Activated CD8-positive, alpha-beta T cell treated with anti-CD3 and anti-CD28 coated beads for 36 hours (primary cell): ENCODE measurements around the gene NOD1. TPM values are rescaled to one million over a fixed set of nuclear protein-coding genes. Genes with fewer than 3 reads are reported as not detected.

Experiments
- ATAC-seq: fragments of 200-7000 bp; cut with Tn5 transposase; one replicate; pipeline ENCODE4 v1.10.0; 2021; ENCODE audit warnings: mild to moderate bottlenecking, moderate library complexity
- CTCF ChIA-PET: fragments of 350-600 bp; sonication (Branson Sonifier 250); formaldehyde crosslinking; loops from one replicate; lab custom pipeline; 2021; ENCODE audit warnings: antibody characterized with exemption; lab: Charles Lee
- POLR2A ChIA-PET: fragments of 350-600 bp; sonication (Branson Sonifier 250); formaldehyde crosslinking; loops from one replicate; lab custom pipeline; 2021; ENCODE audit warnings: antibody characterized with exemption; lab: Charles Lee
- DNase-seq: peaks from one replicate; pipeline ENCODE4 v3.0.0-alpha.2; 2020
- H3K27ac Mint-ChIP-seq: one replicate; pipeline ENCODE4 v1.8.0; 2021; ENCODE audit warnings: mild to moderate bottlenecking, mixed read lengths
- H3K27me3 Mint-ChIP-seq: one replicate; pipeline ENCODE4 v1.8.0; 2021; ENCODE audit warnings: mixed read lengths
- H3K36me3 Mint-ChIP-seq: one replicate; pipeline ENCODE4 v1.8.0; 2021; ENCODE audit warnings: low read depth, mixed read lengths
- H3K4me1 Mint-ChIP-seq: one replicate; pipeline ENCODE4 v1.8.0; 2021; ENCODE audit warnings: low read depth, mixed read lengths
- H3K4me3 Mint-ChIP-seq: one replicate; pipeline ENCODE4 v1.8.0; 2021; ENCODE audit warnings: mild to moderate bottlenecking, moderate library complexity, mixed read lengths
- H3K9me3 Mint-ChIP-seq: one replicate; pipeline ENCODE4 v1.8.0; 2021; ENCODE audit warnings: mixed read lengths
- CTCF ChIP-seq: fragments of 200-600 bp; IDR thresholded peaks from one replicate; pipeline ENCODE4 v1.8.0; 2022; ENCODE audit warnings: antibody characterized with exemption, mild to moderate bottlenecking
- intact Hi-C: fragments of 100-400 bp; cut with micrococcal nuclease; formaldehyde crosslinking; loops from one replicate; pipeline ENCODE4 v1.10.0; 2022
- total RNA-seq, 2 experiments: library from RNA; stranded (reverse); gene quantifications; one replicate each; pipeline ENCODE4 v1.2.3, GENCODE V29; 2021

Gene NOD1
- total RNA-seq, 2 experiments from 2014 or later = 11.5 to 12.5 TPM

GRCh38 chr7:30503274-30504212, 25.0 kb upstream of the NOD1 start:
- TF ChIP-seq CTCF = no peak
- no peaks in the 10 kb centered on the region for H3K27me3 Mint-ChIP-seq
- DNase-seq (no peak), ATAC-seq (no peak)
- H3K9me3 Mint-ChIP-seq = no peaks in the 10 kb centered on the region
- peak overlapping the region; percentile 80 for H3K4me3 Mint-ChIP-seq
- intact Hi-C loops = loop anchor here (2.0 to 10.0 kb wide), 2 partner anchors 25 to 229 kb away; partner anchors contain the start of gene NOD1
- H3K4me1 Mint-ChIP-seq = peaks cover 46% of the 10 kb centered on the region
- ChIA-PET CTCF (no interaction called here), POLR2A (interaction anchor here (1.3 kb wide), 1 partner anchor 25 kb away, joined by 12 read pairs; the partner anchor contains the start of gene NOD1)
- H3K36me3 Mint-ChIP-seq = peaks cover 39% of the 10 kb centered on the region
- peak overlapping the region; percentile 86 for H3K27ac Mint-ChIP-seq

DNA sequence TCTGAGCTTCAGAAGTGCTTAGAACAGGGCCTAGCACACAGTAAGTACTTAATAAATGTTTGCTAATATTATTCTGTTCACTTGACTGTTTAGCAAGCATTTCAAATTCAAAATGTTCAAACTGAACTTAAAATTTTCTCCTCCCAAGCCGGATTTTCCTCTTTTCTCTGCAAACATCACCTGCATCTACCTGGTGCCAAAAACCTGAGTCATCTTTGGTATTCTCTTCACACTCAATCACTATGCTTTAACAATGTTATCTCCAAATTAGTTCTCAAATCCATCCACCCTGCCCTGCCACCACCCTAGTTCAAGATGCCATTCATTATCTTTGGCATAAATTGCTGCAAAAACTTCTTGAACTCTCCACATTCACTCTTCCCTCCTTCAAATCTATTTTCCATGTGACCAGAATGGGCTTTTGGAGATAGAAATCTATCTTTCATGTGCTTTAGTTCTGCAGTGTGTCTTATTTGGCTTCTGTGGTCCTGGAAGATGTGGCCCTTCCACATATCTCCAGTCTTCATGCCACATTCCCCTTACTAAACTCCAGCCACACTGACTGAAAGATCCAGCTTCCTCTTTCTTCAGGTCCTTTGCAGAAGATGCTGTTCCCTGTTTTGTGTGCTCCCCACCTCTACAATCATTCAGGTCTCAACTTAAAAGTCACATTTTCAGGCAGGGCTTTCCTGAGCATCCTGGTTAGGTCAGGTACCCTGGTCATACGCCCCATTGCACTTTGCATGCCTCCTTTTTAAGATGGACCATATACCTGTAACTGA, 24.1 kb upstream of the NOD1 start:
- H3K4me3 Mint-ChIP-seq = peak overlapping the region; percentile 80
- no peaks in the 10 kb centered on the region for H3K27me3 Mint-ChIP-seq
- ChIA-PET POLR2A (no interaction called here), CTCF (interaction anchor here (1.2 kb wide), 1 partner anchor 62 kb away, joined by 4 read pairs; no protein-coding TSS in a partner anchor)
- peaks cover 46% of the 10 kb centered on the region for H3K4me1 Mint-ChIP-seq
- peaks cover 41% of the 10 kb centered on the region for H3K36me3 Mint-ChIP-seq
- DNase-seq = no peak
- no peak overlapping the region for H3K27ac Mint-ChIP-seq
- intact Hi-C loops = loop anchor here (10.0 kb wide), 1 partner anchor 228 kb away; no protein-coding TSS in a partner anchor
- ATAC-seq = no peak
- no peaks in the 10 kb centered on the region for H3K9me3 Mint-ChIP-seq
- no peak for TF ChIP-seq CTCF

GRCh38 chr7:30501264-30501663, 22.7 kb upstream of the NOD1 start:
- CTCF ChIA-PET = interaction anchor here (1.1 kb wide), 1 partner anchor 62 kb away, joined by 3 read pairs; no protein-coding TSS in a partner anchor
- H3K36me3 Mint-ChIP-seq = peaks cover 53% of the 10 kb centered on the region
- H3K27ac Mint-ChIP-seq = no peak overlapping the region
- H3K4me3 Mint-ChIP-seq = no peak overlapping the region
- no peak for TF ChIP-seq CTCF
- POLR2A ChIA-PET = no interaction called here
- H3K4me1 Mint-ChIP-seq = peaks cover 46% of the 10 kb centered on the region
- H3K9me3 Mint-ChIP-seq = no peaks in the 10 kb centered on the region
- H3K27me3 Mint-ChIP-seq = no peaks in the 10 kb centered on the region
- intact Hi-C loops = loop anchor here (10.0 kb wide), 1 partner anchor 226 kb away; no protein-coding TSS in a partner anchor
- no peak for ATAC-seq
- no peak for DNase-seq

DNA sequence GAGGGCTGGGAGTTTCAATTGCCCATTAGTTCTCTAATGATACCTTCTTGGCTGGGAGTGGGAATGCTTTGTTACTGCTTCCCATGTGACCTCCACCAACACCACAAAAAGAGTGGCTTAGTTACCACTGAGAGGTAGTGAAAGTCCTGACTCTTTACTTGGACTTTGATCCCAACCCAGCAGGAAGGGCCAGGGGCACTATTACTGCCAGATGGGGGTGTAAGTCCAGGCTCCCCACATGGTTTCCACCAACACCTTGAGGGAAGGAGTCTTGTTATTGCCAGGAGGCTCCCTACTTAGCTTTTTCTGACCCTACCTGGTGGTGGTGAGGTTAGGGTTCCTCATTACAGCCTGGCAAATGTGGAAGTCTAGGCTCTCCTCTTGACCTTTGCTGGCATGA, 14.6 kb upstream of the NOD1 start:
- Mint-ChIP-seq H3K9me3 (peaks cover 15% of the 10 kb centered on the region), H3K27ac (no peak overlapping the region), H3K4me3 (no peak overlapping the region), H3K36me3 (peaks cover 27% of the 10 kb centered on the region), H3K4me1 (no peaks in the 10 kb centered on the region), H3K27me3 (no peaks in the 10 kb centered on the region)
- no peak for DNase-seq
- ATAC-seq = no peak
- ChIA-PET CTCF (no interaction called here), POLR2A (no interaction called here)
- TF ChIP-seq CTCF = no peak
- intact Hi-C loops = no loop called here
